Ascending aorta (tissue), 2 donors: ENCODE results near the gene TYMS. TPM values are rescaled to one million over a fixed set of nuclear protein-coding genes. Genes with fewer than 3 reads are reported as not detected.

Experiments used
- DNase-seq, 2 donors: peaks; one replicate each; pipeline ENCODE4 v3.0.0-alpha.2; 2019; ENCODE audit warnings: low spot score in 2 of 2
- H3K27ac ChIP-seq, 2 donors: fragments of 200-600 bp; sonication (generic); one replicate each; pipeline ENCODE4 v1.5.1; 2016 to 2017; ENCODE audit warnings: mild to moderate bottlenecking in 1 of 2
- H3K27me3 ChIP-seq: fragments of 200-600 bp; sonication (generic); one replicate; pipeline ENCODE4 v1.5.1; 2017
- H3K36me3 ChIP-seq, 2 donors: fragments of 200-600 bp; sonication (generic); one replicate each; pipeline ENCODE4 v1.5.1; 2016
- H3K4me1 ChIP-seq, 2 donors: fragments of 200-600 bp; sonication (generic); one replicate each; pipeline ENCODE4 v1.5.1; 2016 to 2017; ENCODE audit warnings: mild to moderate bottlenecking in 1 of 2
- H3K4me3 ChIP-seq, 2 donors: fragments of 200-600 bp; sonication (generic); one replicate each; pipeline ENCODE4 v1.5.1; 2016 to 2017; ENCODE audit warnings: mild to moderate bottlenecking in 1 of 2
- H3K9me3 ChIP-seq, 2 donors: fragments of 200-600 bp; sonication (generic); one replicate each; pipeline ENCODE4 v1.5.1; 2016
- CTCF ChIP-seq, 3 experiments: fragments of 200-600 bp in 2 of 3; fragments of 450-650 bp in 1 of 3; sonication (generic) in 2 of 3; IDR thresholded peaks; one replicate each; pipeline ENCODE4 v1.5.1; 2016 to 2019; ENCODE audit warnings: antibody characterized with exemption in 3 of 3, mild to moderate bottlenecking in 1 of 3, moderate library complexity in 1 of 3
- intact Hi-C: fragments of 100-400 bp; cut with DNase I; formaldehyde crosslinking; loops from one replicate; pipeline ENCODE4 v1.15.1; 2023
- total RNA-seq: library from RNA; depleted of rRNA; stranded (reverse); fragments of >200 nt; gene quantifications from one replicate; pipeline ENCODE4 v1.1.0, GENCODE V29; 2016

Gene TYMS
- total RNA-seq, 1 donor from 2014 or later: 0.53 TPM

DNA sequence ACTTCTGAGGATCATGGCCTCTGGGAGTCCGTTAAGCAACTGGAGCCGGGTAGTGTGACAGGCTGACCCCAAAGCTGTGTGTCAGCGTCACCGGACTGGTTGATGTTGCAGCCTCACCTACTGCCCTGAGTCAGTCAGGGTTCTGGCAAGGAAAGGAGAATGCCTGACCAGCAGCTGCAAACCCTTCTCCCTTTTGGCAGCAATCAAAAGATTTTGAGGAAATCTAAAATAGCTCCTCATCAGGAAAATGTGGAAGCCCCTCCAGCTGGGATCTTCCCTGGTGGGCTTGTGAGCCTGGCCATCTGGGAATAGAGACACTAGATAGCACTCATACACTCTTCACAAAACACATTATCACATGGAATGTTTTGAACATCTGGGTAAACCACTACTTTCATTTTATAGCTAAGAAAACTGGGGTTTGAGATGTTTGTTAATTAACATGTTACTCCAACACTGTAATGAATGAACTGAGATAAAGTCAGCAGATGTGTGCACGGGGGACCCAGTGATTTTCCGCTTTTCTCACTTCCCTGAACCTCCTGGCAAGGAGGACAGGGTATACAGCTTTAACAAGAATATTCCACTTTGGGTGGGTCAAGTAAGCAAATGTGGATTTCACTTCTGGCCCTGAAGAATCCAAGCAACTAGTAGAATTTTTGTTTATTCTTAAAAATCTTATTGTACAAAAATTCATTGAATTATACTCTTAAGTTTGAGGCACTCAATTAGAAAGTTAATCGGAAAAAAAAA is 36.0 kb upstream of the TYMS start:
- Histone ChIP-seq H3K4me3 (no peak overlapping the region), H3K27ac (no peak overlapping the region), H3K36me3 (no peaks in the 10 kb centered on the region), H3K9me3 (no peaks in the 10 kb centered on the region), H3K4me1 (no peaks in the 10 kb centered on the region), H3K27me3 (no peaks in the 10 kb centered on the region)
- TF ChIP-seq CTCF (IDR thresholded peaks at IDR 0.05): no peak
- DNase-seq: no peak
- intact Hi-C loops: loop anchor here (5.0 kb wide), 1 partner anchor 216 kb away; no protein-coding TSS in a partner anchor

GRCh38 chr18:622289-622688 is 35.2 kb upstream of the TYMS start:
- H3K9me3 ChIP-seq: no peaks in the 10 kb centered on the region
- H3K27me3 ChIP-seq: no peaks in the 10 kb centered on the region
- no peak for DNase-seq
- intact Hi-C loops: loop anchor here (5.0 kb wide), 1 partner anchor 215 kb away; no protein-coding TSS in a partner anchor
- TF ChIP-seq CTCF (IDR thresholded peaks at IDR 0.05): no peak
- no peak overlapping the region for H3K4me3 ChIP-seq
- no peaks in the 10 kb centered on the region for H3K4me1 ChIP-seq
- H3K36me3 ChIP-seq: no peaks in the 10 kb centered on the region
- no peak overlapping the region for H3K27ac ChIP-seq

DNA sequence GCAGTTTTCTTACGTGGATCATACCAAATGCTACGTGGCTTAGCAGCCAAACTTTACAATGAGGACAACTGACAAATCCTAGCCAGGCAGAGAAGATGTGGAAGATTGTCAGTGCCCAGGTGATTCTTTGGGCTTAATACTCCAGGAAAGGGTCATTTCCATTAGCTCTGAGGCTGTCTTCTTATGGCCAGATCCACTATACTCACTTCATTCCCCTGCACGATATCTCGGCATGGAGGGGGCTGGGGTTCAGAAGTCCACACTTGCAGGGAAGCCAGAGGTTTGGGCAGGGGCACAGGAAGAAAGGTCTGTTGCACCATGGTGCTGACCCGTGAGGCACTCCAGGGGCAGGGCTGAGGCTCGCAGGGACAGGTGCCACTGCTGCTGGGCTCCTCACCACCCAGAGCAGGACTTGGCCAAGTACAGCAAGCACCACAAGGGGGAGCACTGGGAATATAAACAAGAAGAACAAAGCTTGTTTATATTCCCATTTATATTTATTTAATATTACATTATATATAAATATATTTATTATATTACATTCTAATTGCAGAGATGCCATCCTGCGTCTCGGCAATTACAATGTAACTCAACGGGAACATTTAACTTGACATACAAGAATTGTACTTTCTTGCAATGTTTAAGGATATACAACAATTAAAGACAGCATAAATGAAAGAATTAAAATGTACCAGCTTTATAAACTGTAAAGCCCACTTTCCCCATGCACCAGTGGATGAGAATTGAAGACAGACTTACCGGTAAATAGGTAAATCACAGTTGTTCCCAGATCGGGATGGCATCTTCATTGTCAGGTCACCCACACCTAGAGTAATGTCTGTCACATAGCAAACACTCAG is 33.5 kb upstream of the TYMS start:
- DNase-seq: no peak
- Histone ChIP-seq H3K9me3 (no peaks in the 10 kb centered on the region), H3K27ac (no peak overlapping the region), H3K27me3 (no peaks in the 10 kb centered on the region), H3K36me3 (no peaks in the 10 kb centered on the region), H3K4me1 (no peaks in the 10 kb centered on the region), H3K4me3 (no peak overlapping the region)
- intact Hi-C loops: loop anchor here (5.0 kb wide), 1 partner anchor 213 kb away; no protein-coding TSS in a partner anchor
- peak; percentile 14 to 62 (median 49) for TF ChIP-seq CTCF (IDR thresholded peaks at IDR 0.05)

GRCh38 chr18:627231-627630 is 30.2 kb upstream of the TYMS start:
- no peak for TF ChIP-seq CTCF (IDR thresholded peaks at IDR 0.05)
- no peak overlapping the region for H3K27ac ChIP-seq
- no peak overlapping the region for H3K4me3 ChIP-seq
- no peaks in the 10 kb centered on the region for H3K27me3 ChIP-seq
- H3K4me1 ChIP-seq: no peaks in the 10 kb centered on the region
- no peak for DNase-seq
- intact Hi-C loops: no loop called here
- no peaks in the 10 kb centered on the region for H3K9me3 ChIP-seq
- no peaks in the 10 kb centered on the region for H3K36me3 ChIP-seq

DNA sequence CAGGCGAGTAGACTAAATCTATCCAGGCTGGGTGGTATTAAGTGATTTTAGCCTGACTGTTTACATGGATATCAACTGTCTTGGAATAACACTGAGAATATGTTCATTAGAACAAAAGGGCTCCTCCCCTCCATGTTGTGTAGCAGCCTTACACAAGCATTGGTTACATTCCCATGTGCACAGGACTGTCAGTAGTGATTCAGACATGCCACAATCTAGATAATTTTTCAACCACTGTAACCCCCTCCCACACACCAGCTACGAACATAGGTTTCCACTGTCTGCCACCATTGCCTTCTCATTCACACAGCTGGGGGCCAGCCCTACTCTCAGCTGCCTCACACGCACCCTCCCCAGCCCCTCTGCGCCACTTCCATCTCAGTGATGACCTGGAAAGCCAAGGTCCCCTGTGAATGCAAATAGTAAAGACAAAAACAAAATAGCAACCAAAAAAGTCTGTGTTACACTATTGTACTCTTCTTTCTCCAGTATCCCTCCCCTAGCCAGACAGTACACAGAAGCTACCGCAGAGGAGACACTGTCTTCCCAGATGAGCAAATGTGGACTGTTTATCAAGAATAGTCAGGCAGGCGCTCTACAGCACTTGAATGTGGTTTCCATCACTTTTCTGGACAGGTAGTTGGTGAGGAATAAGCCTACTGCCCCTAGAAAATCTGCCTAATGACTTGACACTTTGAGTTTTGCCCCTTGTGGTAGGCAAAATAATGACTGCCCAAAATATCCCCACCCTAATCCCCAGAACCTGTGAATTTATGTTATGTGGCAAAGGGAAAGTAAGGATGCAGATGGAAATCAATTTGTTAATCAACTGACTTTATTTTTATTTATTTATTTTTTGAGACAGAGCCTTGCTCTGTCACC is 27.9 kb upstream of the TYMS start:
- no peaks in the 10 kb centered on the region for H3K36me3 ChIP-seq
- no peak for TF ChIP-seq CTCF (IDR thresholded peaks at IDR 0.05)
- no peak overlapping the region for H3K4me3 ChIP-seq
- no peak for DNase-seq
- H3K9me3 ChIP-seq: no peaks in the 10 kb centered on the region
- no peaks in the 10 kb centered on the region for H3K27me3 ChIP-seq
- H3K27ac ChIP-seq: no peak overlapping the region
- no peaks in the 10 kb centered on the region for H3K4me1 ChIP-seq
- intact Hi-C loops: no loop called here
